Right atrium auricular region (tissue), 2 donors: ENCODE data around the gene TXNIP. TPM values are rescaled to one million over a fixed set of nuclear protein-coding genes. Genes with fewer than 3 reads are reported as not detected.

Experiments
- DNase-seq: peaks from one replicate; pipeline ENCODE4 v3.0.0-alpha.2; 2019; ENCODE audit warnings: low spot score
- H3K27ac ChIP-seq, 2 donors: fragments of 200-600 bp; sonication (generic); 1 replicate in 1 of 2; 2 replicates in 1 of 2; pipeline ENCODE4 v1.5.1; 2016 to 2019
- H3K27me3 ChIP-seq, 2 donors: fragments of 200-600 bp; sonication (generic); one replicate each; pipeline versions ENCODE4 v1.5.1 to v1.6.0; 2017 to 2019
- H3K36me3 ChIP-seq: fragments of 200-600 bp; sonication (generic); one replicate; pipeline ENCODE4 v1.5.1; 2016
- H3K4me1 ChIP-seq, 2 donors: fragments of 200-600 bp; sonication (generic); one replicate each; pipeline versions ENCODE4 v1.5.1 to v1.6.0; 2017 to 2019
- H3K4me3 ChIP-seq, 2 donors: fragments of 200-600 bp; sonication (generic); 1 replicate in 1 of 2; 2 replicates in 1 of 2; pipeline ENCODE4 v1.5.1; 2017 to 2019; ENCODE audit warnings: mild to moderate bottlenecking in 1 of 2, moderate library complexity in 1 of 2
- H3K9me3 ChIP-seq, 2 donors: fragments of 200-600 bp; sonication (generic); one replicate each; pipeline ENCODE4 v1.5.1; 2019
- total RNA-seq, 2 donors: library from RNA; depleted of rRNA; stranded (reverse); fragments of >200 nt; gene quantifications; one replicate each; pipeline ENCODE4 v1.1.0, GENCODE V29; 2016
- TF ChIP-seq, protein P1 (sequence below), 2 donors: fragments of 200-600 bp; sonication (generic); IDR thresholded peaks; one replicate each; pipeline ENCODE4 v1.5.1; 2019; ENCODE audit warnings: antibody characterized with exemption in 2 of 2

TXNIP gene
- total RNA-seq, 2 donors from 2014 or later: 898 to 1,186 TPM

DNA sequence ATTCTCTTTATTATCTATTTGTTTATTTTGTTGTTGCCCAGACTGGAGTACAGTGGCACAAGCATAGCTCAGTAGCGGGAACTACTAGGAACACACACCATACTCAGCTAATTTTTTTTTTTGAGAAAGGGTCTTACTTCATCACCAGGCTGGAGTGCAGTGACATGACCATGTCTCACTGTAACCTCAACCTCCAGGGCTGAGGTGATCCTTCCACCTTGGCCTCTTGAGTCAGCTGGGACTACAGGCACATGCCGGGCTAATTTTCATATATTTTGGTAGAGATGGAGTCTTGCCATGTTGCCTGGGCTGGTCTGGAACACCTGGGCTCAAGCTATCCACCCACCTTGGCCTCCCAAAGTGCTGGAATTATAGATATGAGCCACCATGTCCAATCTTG, 5.3 kb upstream of the TXNIP start:
- Histone ChIP-seq H3K27ac (peak overlapping the region in 1 of 2 donors; percentile 98), H3K4me1 (peaks cover 0 to 31% of the 10 kb centered on the region in 2 donors), H3K27me3 (no peaks in the 10 kb centered on the region), H3K36me3 (no peaks in the 10 kb centered on the region), H3K4me3 (no peak overlapping the region), H3K9me3 (no peaks in the 10 kb centered on the region)
- TF ChIP-seq, protein P1, sequence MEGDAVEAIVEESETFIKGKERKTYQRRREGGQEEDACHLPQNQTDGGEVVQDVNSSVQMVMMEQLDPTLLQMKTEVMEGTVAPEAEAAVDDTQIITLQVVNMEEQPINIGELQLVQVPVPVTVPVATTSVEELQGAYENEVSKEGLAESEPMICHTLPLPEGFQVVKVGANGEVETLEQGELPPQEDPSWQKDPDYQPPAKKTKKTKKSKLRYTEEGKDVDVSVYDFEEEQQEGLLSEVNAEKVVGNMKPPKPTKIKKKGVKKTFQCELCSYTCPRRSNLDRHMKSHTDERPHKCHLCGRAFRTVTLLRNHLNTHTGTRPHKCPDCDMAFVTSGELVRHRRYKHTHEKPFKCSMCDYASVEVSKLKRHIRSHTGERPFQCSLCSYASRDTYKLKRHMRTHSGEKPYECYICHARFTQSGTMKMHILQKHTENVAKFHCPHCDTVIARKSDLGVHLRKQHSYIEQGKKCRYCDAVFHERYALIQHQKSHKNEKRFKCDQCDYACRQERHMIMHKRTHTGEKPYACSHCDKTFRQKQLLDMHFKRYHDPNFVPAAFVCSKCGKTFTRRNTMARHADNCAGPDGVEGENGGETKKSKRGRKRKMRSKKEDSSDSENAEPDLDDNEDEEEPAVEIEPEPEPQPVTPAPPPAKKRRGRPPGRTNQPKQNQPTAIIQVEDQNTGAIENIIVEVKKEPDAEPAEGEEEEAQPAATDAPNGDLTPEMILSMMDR (IDR thresholded peaks at IDR 0.05): no peak
- no peak for DNase-seq

DNA sequence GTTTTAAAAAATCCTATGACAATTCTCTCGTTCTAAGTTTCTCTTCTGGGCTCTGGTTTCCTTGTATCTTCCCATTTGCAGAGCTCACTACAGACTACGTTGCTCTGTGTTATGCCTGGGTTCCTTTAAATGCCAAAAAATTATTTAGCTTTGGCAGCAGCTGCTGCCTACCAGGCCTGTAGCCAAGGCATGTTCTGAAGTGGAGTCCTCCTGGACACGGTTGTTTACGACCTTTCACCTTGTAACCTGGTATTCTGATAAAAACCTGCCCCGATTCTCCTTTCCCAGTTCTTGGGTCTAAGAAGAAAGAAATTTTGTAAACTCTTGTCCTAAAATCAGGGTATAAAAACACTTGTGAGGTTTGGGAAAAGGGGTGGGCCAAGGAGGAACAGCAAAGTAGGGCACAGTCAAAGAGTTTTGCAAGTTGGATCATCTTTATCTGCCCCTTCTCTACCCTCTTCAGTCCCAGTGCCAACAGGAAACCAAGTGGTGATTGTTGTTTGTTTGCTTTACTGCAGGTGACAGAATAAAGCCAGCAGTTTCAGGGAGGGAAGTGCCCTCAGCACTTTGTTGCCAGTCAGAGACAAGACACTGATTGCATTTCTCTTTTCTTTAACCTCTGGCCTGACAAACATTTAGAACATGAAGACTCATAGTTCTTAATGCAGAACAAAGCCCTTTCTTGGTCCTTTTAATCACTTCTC, 3.1 kb upstream of the TXNIP start:
- Histone ChIP-seq H3K4me3 (peak overlapping the region; percentile 74 to 92), H3K27me3 (no peaks in the 10 kb centered on the region), H3K9me3 (no peaks in the 10 kb centered on the region), H3K4me1 (peaks cover 0 to 31% of the 10 kb centered on the region in 2 donors), H3K36me3 (peaks cover 19% of the 10 kb centered on the region), H3K27ac (peak overlapping the region; percentile 98)
- no peak for DNase-seq
- TF ChIP-seq, protein P1 (IDR thresholded peaks at IDR 0.05): no peak

DNA sequence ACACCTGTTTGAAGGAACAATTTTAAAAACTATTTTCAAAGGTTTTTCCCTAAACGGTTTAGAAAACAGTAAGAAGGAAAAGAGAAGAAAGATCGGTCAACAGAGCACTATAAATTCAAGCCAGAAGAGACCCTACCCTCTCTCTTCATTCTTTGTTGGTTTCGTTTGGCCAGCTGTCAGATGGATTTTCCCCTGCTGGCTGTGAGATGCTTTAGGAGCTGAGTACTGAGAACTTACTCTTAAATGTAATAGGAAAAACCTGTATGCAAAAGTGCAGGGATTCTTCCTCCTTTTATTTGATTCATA, 1.3 kb upstream of the TXNIP start:
- Histone ChIP-seq H3K4me1 (peaks cover 0 to 39% of the 10 kb centered on the region in 2 donors), H3K27ac (peak overlapping the region; percentile 98), H3K27me3 (no peaks in the 10 kb centered on the region), H3K4me3 (peak overlapping the region; percentile 74 to 92), H3K9me3 (no peaks in the 10 kb centered on the region), H3K36me3 (peaks cover 37% of the 10 kb centered on the region)
- no peak for DNase-seq
- TF ChIP-seq, protein P1 (IDR thresholded peaks at IDR 0.05): no peak

DNA sequence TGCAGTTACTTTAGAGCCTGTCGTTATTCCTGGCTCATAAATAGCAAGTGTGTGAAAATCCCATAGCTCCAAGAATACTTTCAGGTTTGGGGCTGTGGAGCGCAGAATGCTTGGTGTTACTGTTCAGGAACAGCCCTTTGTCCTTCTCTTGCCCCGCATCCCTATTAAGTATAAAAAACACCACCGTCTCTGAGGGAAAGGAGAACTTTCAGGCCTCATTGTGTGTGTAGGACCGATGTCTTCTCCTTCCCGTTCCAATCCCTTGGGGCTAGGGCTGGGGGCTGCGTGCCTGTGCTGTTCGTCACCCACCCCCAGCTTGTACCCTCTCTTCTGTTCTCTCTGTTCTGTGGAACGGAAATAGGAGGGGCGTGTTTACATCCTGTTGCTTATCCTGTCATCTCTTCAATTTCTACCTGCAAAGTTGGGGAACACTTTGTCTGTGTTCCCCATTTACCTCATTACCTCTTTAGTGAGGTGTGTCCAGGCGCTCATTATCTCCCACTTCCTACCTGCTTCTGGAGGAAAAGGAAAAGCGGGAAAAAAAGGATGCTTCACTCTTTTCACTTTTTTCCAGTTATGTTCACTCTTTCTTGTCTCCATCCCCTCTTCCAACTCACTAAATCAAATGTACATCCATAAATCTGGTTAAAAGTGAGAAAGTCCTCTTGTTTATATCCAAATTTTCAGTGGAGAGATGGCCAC, 788 bp upstream of the TXNIP start:
- peak overlapping the region; percentile 74 to 92 for H3K4me3 ChIP-seq
- H3K36me3 ChIP-seq: peaks cover 42% of the 10 kb centered on the region
- no peaks in the 10 kb centered on the region for H3K27me3 ChIP-seq
- TF ChIP-seq, protein P1 (IDR thresholded peaks at IDR 0.05): no peak
- peaks cover 0 to 43% of the 10 kb centered on the region in 2 donors for H3K4me1 ChIP-seq
- no peak for DNase-seq
- no peaks in the 10 kb centered on the region for H3K9me3 ChIP-seq
- H3K27ac ChIP-seq: peak overlapping the region; percentile 98

DNA sequence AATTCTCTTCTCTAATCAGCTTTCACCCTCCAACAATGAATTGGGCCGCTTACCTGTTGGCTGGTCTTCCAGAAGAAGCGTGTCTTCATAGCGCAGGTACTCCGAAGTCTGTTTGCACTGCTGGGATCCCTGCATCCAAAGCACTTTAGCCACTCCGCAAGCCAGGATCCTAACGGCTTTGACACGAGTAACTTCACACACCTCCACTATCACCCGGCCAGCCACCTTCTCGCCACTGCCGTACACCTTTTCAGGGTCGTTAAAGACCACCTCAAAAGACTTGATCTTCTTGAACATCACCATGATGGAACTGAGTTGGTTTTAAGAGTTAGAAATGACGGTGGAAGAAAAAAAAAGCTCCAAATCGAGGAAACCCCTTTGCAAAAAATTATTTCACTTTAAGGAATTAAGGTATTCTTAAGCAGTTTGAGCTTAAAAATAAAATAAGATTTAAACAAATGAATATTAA, 381 bp downstream of the TXNIP start:
- Histone ChIP-seq H3K36me3 (peaks cover 45% of the 10 kb centered on the region), H3K4me3 (peak overlapping the region; percentile 74 to 92), H3K9me3 (no peaks in the 10 kb centered on the region), H3K4me1 (peaks cover 0 to 51% of the 10 kb centered on the region in 2 donors), H3K27ac (peak overlapping the region; percentile 98), H3K27me3 (no peaks in the 10 kb centered on the region)
- TF ChIP-seq, protein P1 (IDR thresholded peaks at IDR 0.05): no peak
- no peak for DNase-seq
